ENCODE data around the gene BPIFB2.

Gene BPIFB2

GRCh38 chr20:33054791-33055190 lies 47.3 kb downstream of the BPIFB2 start:
- no peak for TF ChIP-seq CTCF (conservative IDR thresholded peaks at IDR 0.05; ENCODE audit: low read depth, low read length)
- no peak for DNase-seq (ENCODE audit: low read depth)
- H3K4me3 ChIP-seq (ENCODE audit: low read length) = no peak overlapping the region

- DNase-seq (ENCODE audit: low read depth) = no peak
- TF ChIP-seq CTCF (conservative IDR thresholded peaks at IDR 0.05; ENCODE audit: low read depth, low read length) = no peak
- H3K4me3 ChIP-seq (ENCODE audit: low read length) = no peak overlapping the region
Measured at GRCh38 chr20:33059136-33059535, 51.6 kb downstream of the BPIFB2 start.

GRCh38 chr20:33059741-33060390 lies 52.4 kb downstream of the BPIFB2 start:
- DNase-seq (ENCODE audit: low read depth) = no peak
- H3K4me3 ChIP-seq (ENCODE audit: low read length) = no peak overlapping the region
- TF ChIP-seq CTCF (conservative IDR thresholded peaks at IDR 0.05; ENCODE audit: low read depth, low read length) = no peak

GRCh38 chr20:33061658-33062028 lies 54.1 kb downstream of the BPIFB2 start:
- no peak for TF ChIP-seq CTCF (conservative IDR thresholded peaks at IDR 0.05; ENCODE audit: low read depth, low read length)
- peak; percentile 35 for DNase-seq (ENCODE audit: low read depth)
- no peak overlapping the region for H3K4me3 ChIP-seq (ENCODE audit: low read length)

- no peak for DNase-seq (ENCODE audit: low read depth)
- no peak overlapping the region for H3K4me3 ChIP-seq (ENCODE audit: low read length)
- no peak for TF ChIP-seq CTCF (conservative IDR thresholded peaks at IDR 0.05; ENCODE audit: low read depth, low read length)
Measured at GRCh38 chr20:33062105-33062824, 54.8 kb downstream of the BPIFB2 start.

- no peak for TF ChIP-seq CTCF (conservative IDR thresholded peaks at IDR 0.05; ENCODE audit: low read depth, low read length)
- no peak overlapping the region for H3K4me3 ChIP-seq (ENCODE audit: low read length)
- no peak for DNase-seq (ENCODE audit: low read depth)
Measured at GRCh38 chr20:33062825-33063149, 55.3 kb downstream of the BPIFB2 start.

- DNase-seq (ENCODE audit: low read depth) = no peak
- TF ChIP-seq CTCF (conservative IDR thresholded peaks at IDR 0.05; ENCODE audit: low read depth, low read length) = no peak
- H3K4me3 ChIP-seq (ENCODE audit: low read length) = no peak overlapping the region
Measured at GRCh38 chr20:33063271-33063670, 55.8 kb downstream of the BPIFB2 start.
